SK-N-SH treated with all-trans-retinoic acid at 6 μM for 48 hours (cell line): ENCODE data around the gene SH3D19.

ENCODE experiments used
- ATAC-seq: fragments of 200-7000 bp; cut with Tn5 transposase; 3 replicates; pipeline ENCODE4 v1.9.1; 2020; ENCODE audit warnings: mild to moderate bottlenecking, moderate library complexity
- ARNTL ChIP-seq: fragments of 450-650 bp; formaldehyde crosslinking; IDR thresholded peaks from 2 replicates; pipeline ENCODE4 v1.5.0; 2020; ENCODE audit warnings: low read depth, mild to moderate bottlenecking, moderate library complexity, borderline replicate concordance
- BACH2 ChIP-seq: fragments of 250-450 bp; sonication (Bioruptor Pico); IDR thresholded peaks from 2 replicates; pipeline ENCODE4 v1.9.0; 2021; ENCODE audit warnings: mild to moderate bottlenecking, borderline replicate concordance
- CREB5 ChIP-seq: fragments of 250-450 bp; sonication (Bioruptor Pico); IDR thresholded peaks from 2 replicates; pipeline ENCODE4 v1.5.1; 2020; ENCODE audit warnings: low read depth, mild to moderate bottlenecking, moderate library complexity
- CSDC2 ChIP-seq: fragments of 250-450 bp; sonication (Bioruptor Pico); IDR thresholded peaks from 2 replicates; pipeline ENCODE4 v1.5.0; 2020; ENCODE audit warnings: mild to moderate bottlenecking, moderate library complexity
- ESRRG ChIP-seq: fragments of 250-450 bp; sonication (Bioruptor Pico); IDR thresholded peaks from 2 replicates; pipeline ENCODE4 v1.6.1; 2021; ENCODE audit warnings: mild to moderate bottlenecking
- GLIS3 ChIP-seq: fragments of 250-450 bp; sonication (Bioruptor Pico); IDR thresholded peaks from 2 replicates; pipeline ENCODE4 v1.5.0; 2020; ENCODE audit warnings: mild to moderate bottlenecking, moderate library complexity
- ISL1 ChIP-seq: fragments of 250-450 bp; sonication (Bioruptor Pico); IDR thresholded peaks from 2 replicates; pipeline ENCODE4 v2.1.2; 2022; ENCODE audit warnings: mild to moderate bottlenecking, moderate library complexity
- OSR1 ChIP-seq: fragments of 250-450 bp; sonication (Bioruptor Pico); IDR thresholded peaks from 2 replicates; pipeline ENCODE4 v1.8.0; 2022; ENCODE audit warnings: moderate library complexity, mild to moderate bottlenecking, inconsistent platforms
- PATZ1 ChIP-seq: fragments of 250-450 bp; sonication (Bioruptor Pico); IDR thresholded peaks from 2 replicates; pipeline ENCODE4 v1.8.0; 2020; ENCODE audit warnings: mild to moderate bottlenecking, moderate library complexity, borderline replicate concordance
- PPARA ChIP-seq: fragments of 250-450 bp; sonication (Bioruptor Pico); IDR thresholded peaks from 2 replicates; pipeline ENCODE4 v1.5.0; 2020; ENCODE audit warnings: mild to moderate bottlenecking, borderline replicate concordance
- RARB ChIP-seq: fragments of 250-450 bp; sonication (Bioruptor Pico); IDR thresholded peaks from 2 replicates; pipeline ENCODE4 v1.8.0; 2021; ENCODE audit warnings: mild to moderate bottlenecking, moderate library complexity
- TCF4 ChIP-seq: fragments of 250-450 bp; sonication (Bioruptor Pico); IDR thresholded peaks from 2 replicates; pipeline ENCODE4 v1.8.0; 2021; ENCODE audit warnings: mild to moderate bottlenecking, moderate library complexity, borderline replicate concordance
- TOX ChIP-seq: fragments of 250-450 bp; sonication (Bioruptor Pico); IDR thresholded peaks from 2 replicates; pipeline ENCODE4 v1.8.0; 2021; ENCODE audit warnings: mild to moderate bottlenecking, moderate library complexity, borderline replicate concordance
- ZC3H10 ChIP-seq: fragments of 250-450 bp; sonication (Bioruptor Pico); IDR thresholded peaks from 2 replicates; pipeline ENCODE4 v1.5.1; 2021; ENCODE audit warnings: mild to moderate bottlenecking, moderate library complexity
- ZFP30 ChIP-seq: fragments of 450-650 bp; formaldehyde crosslinking; IDR thresholded peaks from 2 replicates; pipeline ENCODE4 v1.5.0; 2022; ENCODE audit warnings: mild to moderate bottlenecking, moderate library complexity
- ZNF565 ChIP-seq: fragments of 450-650 bp; formaldehyde crosslinking; conservative IDR thresholded peaks from 2 replicates; pipeline ENCODE4 v1.5.0; 2020; ENCODE audit warnings: low read depth, mild to moderate bottlenecking, moderate library complexity
- ZNF8 ChIP-seq: fragments of 450-650 bp; formaldehyde crosslinking; IDR thresholded peaks from 2 replicates; pipeline ENCODE4 v1.5.0; 2020; ENCODE audit warnings: mild to moderate bottlenecking, moderate library complexity
- TF ChIP-seq, protein P1 (sequence below): fragments of 250-450 bp; sonication (Bioruptor Pico); IDR thresholded peaks from 2 replicates; pipeline ENCODE4 v1.8.0; 2021; ENCODE audit warnings: low read depth, mild to moderate bottlenecking, moderate library complexity, borderline replicate concordance
- TF ChIP-seq, protein P2 (sequence below): fragments of 250-450 bp; sonication (Bioruptor Pico); IDR thresholded peaks from 2 replicates; pipeline ENCODE4 v1.5.1; 2021; ENCODE audit warnings: mild to moderate bottlenecking, moderate library complexity
- TF ChIP-seq, protein P3 (sequence below): fragments of 250-450 bp; sonication (Bioruptor Pico); IDR thresholded peaks from 2 replicates; pipeline ENCODE4 v1.5.0; 2020; ENCODE audit warnings: mild to moderate bottlenecking, moderate library complexity

Gene SH3D19

DNA sequence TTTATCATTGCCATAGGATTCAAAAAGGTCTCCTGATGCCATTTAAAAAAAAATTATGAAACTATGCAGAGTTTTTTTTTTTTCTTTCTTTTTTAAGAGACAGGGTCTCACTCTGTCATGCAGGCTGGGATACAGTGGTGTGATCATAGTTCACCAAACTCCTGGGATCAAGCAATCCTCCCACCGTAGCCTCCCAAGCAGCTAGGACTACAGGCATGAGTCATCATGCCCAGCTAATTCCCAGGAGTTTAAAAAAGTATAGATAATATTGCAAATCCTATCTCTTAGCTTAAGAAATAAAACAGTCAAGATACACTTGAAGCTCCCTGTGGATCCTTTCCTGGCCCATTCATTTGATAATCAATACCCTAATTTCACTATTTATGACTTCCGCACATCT lies 107.1 kb downstream of the SH3D19 start (continued):
- TF ChIP-seq PATZ1 (CRISPR knock-in tag) = no peak
- TF ChIP-seq GLIS3 (CRISPR knock-in tag) = no peak
- TF ChIP-seq RARB (CRISPR knock-in tag) = no peak
- TF ChIP-seq ARNTL (CRISPR knock-in tag) = no peak
- no peak for TF ChIP-seq OSR1 (CRISPR knock-in tag)
- no peak for TF ChIP-seq PPARA
- no peak for TF ChIP-seq ESRRG (CRISPR knock-in tag)
- no peak for TF ChIP-seq BACH2
- TF ChIP-seq, all 23 proteins: peak for 0

DNA sequence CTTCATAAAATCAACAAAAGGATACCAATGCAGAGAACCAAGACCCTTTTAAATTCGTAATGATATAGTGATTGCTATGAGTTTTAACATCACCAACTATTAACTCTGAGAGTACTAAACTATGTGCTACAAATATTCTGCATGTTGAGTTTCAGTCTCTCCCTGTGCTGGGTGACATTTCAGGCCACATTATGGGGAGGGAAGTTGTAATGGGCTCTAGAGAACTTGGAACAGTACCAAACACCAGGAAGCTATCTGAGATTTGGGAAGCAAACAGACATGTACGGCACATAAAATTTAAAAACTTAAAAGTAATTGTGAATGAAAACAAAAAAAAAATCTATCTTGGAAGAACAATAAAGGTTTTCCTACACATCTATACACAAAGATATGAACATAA lies 108.1 kb downstream of the SH3D19 start:
- no peak for ATAC-seq
- no peak for TF ChIP-seq GLIS3 (CRISPR knock-in tag)
- TF ChIP-seq ZNF8 = no peak
- no peak for TF ChIP-seq PPARA
- TF ChIP-seq RARB (CRISPR knock-in tag) = no peak
- TF ChIP-seq, protein P1, sequence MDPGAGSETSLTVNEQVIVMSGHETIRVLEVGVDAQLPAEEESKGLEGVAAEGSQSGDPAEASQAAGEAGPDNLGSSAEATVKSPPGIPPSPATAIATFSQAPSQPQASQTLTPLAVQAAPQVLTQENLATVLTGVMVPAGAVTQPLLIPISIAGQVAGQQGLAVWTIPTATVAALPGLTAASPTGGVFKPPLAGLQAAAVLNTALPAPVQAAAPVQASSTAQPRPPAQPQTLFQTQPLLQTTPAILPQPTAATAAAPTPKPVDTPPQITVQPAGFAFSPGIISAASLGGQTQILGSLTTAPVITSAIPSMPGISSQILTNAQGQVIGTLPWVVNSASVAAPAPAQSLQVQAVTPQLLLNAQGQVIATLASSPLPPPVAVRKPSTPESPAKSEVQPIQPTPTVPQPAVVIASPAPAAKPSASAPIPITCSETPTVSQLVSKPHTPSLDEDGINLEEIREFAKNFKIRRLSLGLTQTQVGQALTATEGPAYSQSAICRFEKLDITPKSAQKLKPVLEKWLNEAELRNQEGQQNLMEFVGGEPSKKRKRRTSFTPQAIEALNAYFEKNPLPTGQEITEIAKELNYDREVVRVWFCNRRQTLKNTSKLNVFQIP = no peak
- no peak for TF ChIP-seq BACH2
- TF ChIP-seq PATZ1 (CRISPR knock-in tag) = no peak
- TF ChIP-seq ZFP30 (CRISPR knock-in tag) = no peak
- TF ChIP-seq CSDC2 (CRISPR knock-in tag) = no peak
- no peak for TF ChIP-seq OSR1 (CRISPR knock-in tag)
- TF ChIP-seq, protein P2, sequence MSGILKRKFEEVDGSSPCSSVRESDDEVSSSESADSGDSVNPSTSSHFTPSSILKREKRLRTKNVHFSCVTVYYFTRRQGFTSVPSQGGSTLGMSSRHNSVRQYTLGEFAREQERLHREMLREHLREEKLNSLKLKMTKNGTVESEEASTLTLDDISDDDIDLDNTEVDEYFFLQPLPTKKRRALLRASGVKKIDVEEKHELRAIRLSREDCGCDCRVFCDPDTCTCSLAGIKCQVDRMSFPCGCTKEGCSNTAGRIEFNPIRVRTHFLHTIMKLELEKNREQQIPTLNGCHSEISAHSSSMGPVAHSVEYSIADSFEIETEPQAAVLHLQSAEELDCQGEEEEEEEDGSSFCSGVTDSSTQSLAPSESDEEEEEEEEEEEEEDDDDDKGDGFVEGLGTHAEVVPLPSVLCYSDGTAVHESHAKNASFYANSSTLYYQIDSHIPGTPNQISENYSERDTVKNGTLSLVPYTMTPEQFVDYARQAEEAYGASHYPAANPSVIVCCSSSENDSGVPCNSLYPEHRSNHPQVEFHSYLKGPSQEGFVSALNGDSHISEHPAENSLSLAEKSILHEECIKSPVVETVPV = no peak
- no peak for TF ChIP-seq ESRRG (CRISPR knock-in tag)
- TF ChIP-seq, protein P3, sequence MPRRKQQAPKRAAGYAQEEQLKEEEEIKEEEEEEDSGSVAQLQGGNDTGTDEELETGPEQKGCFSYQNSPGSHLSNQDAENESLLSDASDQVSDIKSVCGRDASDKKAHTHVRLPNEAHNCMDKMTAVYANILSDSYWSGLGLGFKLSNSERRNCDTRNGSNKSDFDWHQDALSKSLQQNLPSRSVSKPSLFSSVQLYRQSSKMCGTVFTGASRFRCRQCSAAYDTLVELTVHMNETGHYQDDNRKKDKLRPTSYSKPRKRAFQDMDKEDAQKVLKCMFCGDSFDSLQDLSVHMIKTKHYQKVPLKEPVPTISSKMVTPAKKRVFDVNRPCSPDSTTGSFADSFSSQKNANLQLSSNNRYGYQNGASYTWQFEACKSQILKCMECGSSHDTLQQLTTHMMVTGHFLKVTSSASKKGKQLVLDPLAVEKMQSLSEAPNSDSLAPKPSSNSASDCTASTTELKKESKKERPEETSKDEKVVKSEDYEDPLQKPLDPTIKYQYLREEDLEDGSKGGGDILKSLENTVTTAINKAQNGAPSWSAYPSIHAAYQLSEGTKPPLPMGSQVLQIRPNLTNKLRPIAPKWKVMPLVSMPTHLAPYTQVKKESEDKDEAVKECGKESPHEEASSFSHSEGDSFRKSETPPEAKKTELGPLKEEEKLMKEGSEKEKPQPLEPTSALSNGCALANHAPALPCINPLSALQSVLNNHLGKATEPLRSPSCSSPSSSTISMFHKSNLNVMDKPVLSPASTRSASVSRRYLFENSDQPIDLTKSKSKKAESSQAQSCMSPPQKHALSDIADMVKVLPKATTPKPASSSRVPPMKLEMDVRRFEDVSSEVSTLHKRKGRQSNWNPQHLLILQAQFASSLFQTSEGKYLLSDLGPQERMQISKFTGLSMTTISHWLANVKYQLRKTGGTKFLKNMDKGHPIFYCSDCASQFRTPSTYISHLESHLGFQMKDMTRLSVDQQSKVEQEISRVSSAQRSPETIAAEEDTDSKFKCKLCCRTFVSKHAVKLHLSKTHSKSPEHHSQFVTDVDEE (CRISPR knock-in tag) = no peak
- TF ChIP-seq TCF4 (CRISPR knock-in tag) = no peak
- TF ChIP-seq CREB5 (CRISPR knock-in tag) = no peak
- TF ChIP-seq TOX (CRISPR knock-in tag) = no peak
- TF ChIP-seq ISL1 (CRISPR knock-in tag) = no peak
- no peak for TF ChIP-seq ZC3H10

DNA sequence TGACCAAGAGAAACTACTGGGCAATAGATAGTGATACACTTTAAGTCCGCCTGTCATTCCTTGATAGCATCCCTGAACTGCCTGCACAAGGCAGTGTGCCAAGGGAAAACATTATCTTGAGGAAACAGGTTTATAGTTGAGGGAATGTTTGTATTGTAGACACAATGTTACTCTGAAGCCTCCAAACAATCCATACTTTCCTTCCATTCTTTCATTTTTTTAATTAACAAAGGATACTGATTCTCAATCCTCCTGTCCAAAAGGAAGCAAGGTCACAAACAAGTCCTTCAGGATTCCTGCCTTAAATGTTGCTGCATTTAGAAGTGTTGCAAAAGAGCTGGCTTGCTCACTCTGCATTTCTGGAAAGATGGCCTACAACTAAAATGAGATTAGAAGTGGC lies 110.1 kb downstream of the SH3D19 start:
- no peak for ATAC-seq
- TF ChIP-seq CSDC2 (CRISPR knock-in tag) (no peak), RARB (CRISPR knock-in tag) (no peak), PATZ1 (CRISPR knock-in tag) (no peak), ZNF565 (no peak)
